GM23338 (cell line): ENCODE results near the gene ACTR6.

ENCODE experiments used
- JUNB ChIP-seq: IDR thresholded peaks from one replicate; pipeline ENCODE4 v1.6.1; 2016; ENCODE audit warnings: antibody characterized with exemption; ENCODE audit not compliant: unreplicated experiment
- TF ChIP-seq, protein P1 (sequence below), 2 experiments: fragments of 200-600 bp in 1 of 2; sonication (generic) in 1 of 2; conservative IDR thresholded peaks; 2 replicates each; pipeline versions ENCODE4 v1.5.1 to v1.6.1; 2016 to 2017; ENCODE audit warnings: antibody characterized with exemption in 2 of 2, low read depth in 2 of 2, mild to moderate bottlenecking in 2 of 2, moderate library complexity in 1 of 2

GRCh38 chr12:100229036-100229635, 28.5 kb downstream of the ACTR6 start:
- TF ChIP-seq, protein P1, sequence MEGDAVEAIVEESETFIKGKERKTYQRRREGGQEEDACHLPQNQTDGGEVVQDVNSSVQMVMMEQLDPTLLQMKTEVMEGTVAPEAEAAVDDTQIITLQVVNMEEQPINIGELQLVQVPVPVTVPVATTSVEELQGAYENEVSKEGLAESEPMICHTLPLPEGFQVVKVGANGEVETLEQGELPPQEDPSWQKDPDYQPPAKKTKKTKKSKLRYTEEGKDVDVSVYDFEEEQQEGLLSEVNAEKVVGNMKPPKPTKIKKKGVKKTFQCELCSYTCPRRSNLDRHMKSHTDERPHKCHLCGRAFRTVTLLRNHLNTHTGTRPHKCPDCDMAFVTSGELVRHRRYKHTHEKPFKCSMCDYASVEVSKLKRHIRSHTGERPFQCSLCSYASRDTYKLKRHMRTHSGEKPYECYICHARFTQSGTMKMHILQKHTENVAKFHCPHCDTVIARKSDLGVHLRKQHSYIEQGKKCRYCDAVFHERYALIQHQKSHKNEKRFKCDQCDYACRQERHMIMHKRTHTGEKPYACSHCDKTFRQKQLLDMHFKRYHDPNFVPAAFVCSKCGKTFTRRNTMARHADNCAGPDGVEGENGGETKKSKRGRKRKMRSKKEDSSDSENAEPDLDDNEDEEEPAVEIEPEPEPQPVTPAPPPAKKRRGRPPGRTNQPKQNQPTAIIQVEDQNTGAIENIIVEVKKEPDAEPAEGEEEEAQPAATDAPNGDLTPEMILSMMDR (conservative IDR thresholded peaks at IDR 0.05; ENCODE audit: low read depth in 2 of 2): peak; percentile 27 to 65; a peak in 3 of 4 replicates
- TF ChIP-seq JUNB: no peak
